GM23338 (cell line): ENCODE results near the gene ZFP36L1. TPM values are rescaled to one million over a fixed set of nuclear protein-coding genes. Genes with fewer than 3 reads are reported as not detected.

Experiments
- ATAC-seq: fragments of 200-7000 bp; cut with Tn5 transposase; 3 replicates; pipeline ENCODE4 v1.9.1; 2020
- DNase-seq: peaks from one replicate; pipeline ENCODE4 v3.0.0-alpha.2; 2015; ENCODE audit warnings: low spot score
- H2AFZ ChIP-seq: fragments of 200-600 bp; sonication (generic); 2 replicates; pipeline ENCODE4 v1.8.0; 2016; ENCODE audit warnings: antibody characterized with exemption, mild to moderate bottlenecking, moderate library complexity
- H3F3A ChIP-seq: fragments of 200-600 bp; sonication (generic); replicated peaks from 2 replicates; pipeline ENCODE4 v1.8.0; 2017; ENCODE audit warnings: antibody characterized with exemption, mixed run types, low read depth
- H3K27ac ChIP-seq: fragments of 200-600 bp; sonication (generic); 2 replicates; pipeline ENCODE4 v1.6.1; 2016; ENCODE audit warnings: low read depth
- H3K27me3 ChIP-seq: fragments of 200-600 bp; sonication (generic); 2 replicates; pipeline ENCODE4 v1.8.0; 2016; ENCODE audit warnings: mild to moderate bottlenecking, mixed run types, moderate library complexity; ENCODE audit not compliant: insufficient read depth
- H3K36me3 ChIP-seq: fragments of 200-600 bp; sonication (generic); 2 replicates; pipeline ENCODE4 v1.8.0; 2016; ENCODE audit warnings: mild to moderate bottlenecking; ENCODE audit not compliant: insufficient read depth
- H3K4me1 ChIP-seq: fragments of 200-600 bp; sonication (generic); 2 replicates; pipeline ENCODE4 v1.8.0; 2016; ENCODE audit warnings: mild to moderate bottlenecking, moderate library complexity; ENCODE audit not compliant: insufficient read depth
- H3K4me2 ChIP-seq: fragments of 200-600 bp; sonication (generic); 2 replicates; pipeline ENCODE4 v1.7.1; 2017; ENCODE audit warnings: mixed run types
- H3K4me3 ChIP-seq: fragments of 200-600 bp; sonication (generic); 2 replicates; pipeline ENCODE4 v1.6.1; 2016; ENCODE audit warnings: mixed run types
- H3K79me2 ChIP-seq: fragments of 200-600 bp; sonication (generic); replicated peaks from 2 replicates; pipeline ENCODE4 v1.8.0; 2017; ENCODE audit warnings: mild to moderate bottlenecking; ENCODE audit not compliant: insufficient read depth
- H3K9me2 ChIP-seq: fragments of 200-600 bp; sonication (generic); 2 replicates; pipeline ENCODE4 v1.8.0; 2017; ENCODE audit not compliant: insufficient read depth
- H4K20me1 ChIP-seq: fragments of 200-600 bp; sonication (generic); replicated peaks from 2 replicates; pipeline ENCODE4 v1.8.0; 2017; ENCODE audit warnings: mild to moderate bottlenecking; ENCODE audit not compliant: insufficient read depth
- H3K27ac Mint-ChIP-seq: 2 replicates; pipeline ENCODE4 v1.8.0; 2020; ENCODE audit warnings: inconsistent platforms, mild to moderate bottlenecking, moderate library complexity, mixed read lengths
- H3K27me3 Mint-ChIP-seq: 3 replicates; pipeline ENCODE4 v1.8.0; 2022; ENCODE audit warnings: low read depth, mild to moderate bottlenecking, moderate library complexity, mixed read lengths, inconsistent platforms; ENCODE audit not compliant: insufficient read depth, poor library complexity
- H3K36me3 Mint-ChIP-seq: 3 replicates; pipeline ENCODE4 v1.8.0; 2021; ENCODE audit warnings: low read depth, mild to moderate bottlenecking, inconsistent platforms, moderate library complexity, mixed read lengths
- H3K4me1 Mint-ChIP-seq: 3 replicates; pipeline ENCODE4 v1.8.0; 2020; ENCODE audit warnings: mild to moderate bottlenecking, inconsistent platforms, mixed read lengths
- H3K4me3 Mint-ChIP-seq: 3 replicates; pipeline ENCODE4 v1.8.0; 2021; ENCODE audit warnings: moderate library complexity, mild to moderate bottlenecking, inconsistent platforms, mixed read lengths
- H3K9me3 Mint-ChIP-seq: 3 replicates; pipeline ENCODE4 v1.8.0; 2020; ENCODE audit warnings: moderate library complexity, mild to moderate bottlenecking, inconsistent platforms, mixed read lengths
- CREB1 ChIP-seq: fragments of 250-450 bp; sonication (Bioruptor Pico); IDR thresholded peaks from 2 replicates; pipeline ENCODE4 v1.5.0; 2020; ENCODE audit warnings: low read depth, mild to moderate bottlenecking, moderate library complexity
- CTCF ChIP-seq, 2 experiments: fragments of 200-600 bp in 1 of 2; sonication (generic) in 1 of 2; conservative IDR thresholded peaks; 2 replicates each; pipeline versions ENCODE4 v1.5.1 to v1.6.1; 2016 to 2017; ENCODE audit warnings: antibody characterized with exemption in 2 of 2, low read depth in 2 of 2, mild to moderate bottlenecking in 2 of 2, moderate library complexity in 1 of 2
- ETS1 ChIP-seq: IDR thresholded peaks from 2 replicates; pipeline ENCODE4 v1.6.1; 2016; ENCODE audit warnings: antibody characterized with exemption
- EZH2 ChIP-seq: fragments of 200-600 bp; sonication (generic); IDR thresholded peaks from one replicate; pipeline ENCODE4 v1.8.0; 2017; ENCODE audit warnings: antibody characterized with exemption, mild to moderate bottlenecking, low read depth; ENCODE audit not compliant: unreplicated experiment
- EZH2phosphoT487 ChIP-seq: fragments of 200-600 bp; sonication (generic); IDR thresholded peaks from one replicate; pipeline ENCODE4 v1.8.1; 2018; ENCODE audit warnings: antibody characterized with exemption; ENCODE audit not compliant: unreplicated experiment
- JUNB ChIP-seq: IDR thresholded peaks from one replicate; pipeline ENCODE4 v1.6.1; 2016; ENCODE audit warnings: antibody characterized with exemption; ENCODE audit not compliant: unreplicated experiment
- NANOG ChIP-seq: IDR thresholded peaks from 2 replicates; pipeline ENCODE4 v1.6.1; 2016; ENCODE audit warnings: antibody characterized with exemption, borderline replicate concordance
- POLR2AphosphoS5 ChIP-seq: IDR thresholded peaks from 2 replicates; pipeline ENCODE4 v1.6.1; 2016; ENCODE audit warnings: antibody characterized with exemption, low read depth
- REST ChIP-seq: IDR thresholded peaks from one replicate; pipeline ENCODE4 v1.6.1; 2018; ENCODE audit warnings: antibody characterized with exemption; ENCODE audit not compliant: unreplicated experiment
- STAT1 ChIP-seq: IDR thresholded peaks from one replicate; pipeline ENCODE4 v1.6.1; 2016; ENCODE audit warnings: antibody characterized with exemption; ENCODE audit not compliant: unreplicated experiment
- ZNF114 ChIP-seq: fragments of 250-450 bp; sonication (Bioruptor Pico); IDR thresholded peaks from 2 replicates; pipeline ENCODE4 v1.5.0; 2020; ENCODE audit warnings: mild to moderate bottlenecking, moderate library complexity
- ZNF331 ChIP-seq: fragments of 250-450 bp; sonication (Bioruptor Pico); IDR thresholded peaks from 2 replicates; pipeline ENCODE4 v1.5.0; 2020; ENCODE audit warnings: low read depth, mild to moderate bottlenecking, moderate library complexity
- ZNF462 ChIP-seq: fragments of 250-450 bp; sonication (Bioruptor Pico); IDR thresholded peaks from 2 replicates; pipeline ENCODE4 v1.5.0; 2020; ENCODE audit warnings: mild to moderate bottlenecking, moderate library complexity
- polyA plus RNA-seq: library from polyadenylated mRNA; unstranded; fragments of >200 nt; fragmentation: Nextera tagmentation; extraction: Ambion mirVana; gene quantifications from 2 replicates; pipeline ENCODE4 v1.2.1, GENCODE V29; 2016
- total RNA-seq: library from RNA; depleted of rRNA; stranded (reverse); fragments of >200 nt; shearing (Covaris generic); gene quantifications from 2 replicates; pipeline ENCODE4 v1.2.3, GENCODE V29; 2014

ZFP36L1 gene
- total and polyA plus RNA-seq, 2 experiments from 2014 or later = 148 to 382 TPM

GRCh38 chr14:68811171-68811570 is 18.3 kb upstream of the ZFP36L1 start:
- no peak overlapping the region for H2AFZ ChIP-seq
- peaks cover 10% of the 10 kb centered on the region; the same call in 1 of the 2 replicates for H3K79me2 ChIP-seq
- Mint-ChIP-seq H3K27ac (no peak overlapping the region), H3K27me3 (peaks cover 25% of the 10 kb centered on the region), H3K9me3 (no peaks in the 10 kb centered on the region), H3K36me3 (no peaks in the 10 kb centered on the region; the same call in 2 of the 3 replicates), H3K4me1 (peaks cover 47% of the 10 kb centered on the region), H3K4me3 (no peak overlapping the region)
- H3K27me3 ChIP-seq = peaks cover 4% of the 10 kb centered on the region; the same call in 1 of the 2 replicates
- H3F3A ChIP-seq = 0 out of 2 replicates have a peak, but pooled peaks cover 6% of the 10 kb centered on the region
- H3K9me2 ChIP-seq = peaks cover 14% of the 10 kb centered on the region; the same call in 1 of the 2 replicates
- peaks cover 44% of the 10 kb centered on the region for H3K4me1 ChIP-seq
- H3K4me3 ChIP-seq = no peak overlapping the region
- no peaks in the 10 kb centered on the region for H4K20me1 ChIP-seq
- TF ChIP-seq ZNF331 (CRISPR knock-in tag) (no peak), EZH2 (no peak), CREB1 (CRISPR knock-in tag) (no peak), REST (no peak), ZNF114 (CRISPR knock-in tag) (no peak), NANOG (no peak), STAT1 (no peak), JUNB (no peak), ZNF462 (CRISPR knock-in tag) (no peak), EZH2phosphoT487 (no peak), ETS1 (no peak), CTCF (conservative IDR thresholded peaks at IDR 0.05; ENCODE audit: low read depth in 2 of 2) (no peak), POLR2AphosphoS5 (no peak)
- no peak overlapping the region for H3K27ac ChIP-seq
- DNase-seq (no peak), ATAC-seq (no peak)
- H3K36me3 ChIP-seq = no peaks in the 10 kb centered on the region; the same call in 1 of the 2 replicates
- no peak overlapping the region for H3K4me2 ChIP-seq
